Measurements from ENCODE around the gene SOX18. TPM values are rescaled to one million over a fixed set of nuclear protein-coding genes. Genes with fewer than 3 reads are reported as not detected.

The SOX18 gene
- total and polyA plus RNA-seq, 5 experiments from 2014 or later: not detected

- Mint-ChIP-seq H3K4me1 (peaks cover 14 to 23% (median 21%) of the 10 kb centered on the region in 4 donors), H3K27ac (no peak overlapping the region), H3K36me3 (peaks cover 0 to 3% (median 0%) of the 10 kb centered on the region in 3 donors), H3K9me3 (peaks cover 0 to 12% (median 0%) of the 10 kb centered on the region in 9 donors), H3K4me3 (no peak overlapping the region), H3K27me3 (peaks cover 0 to 6% (median 1%) of the 10 kb centered on the region in 5 donors)
- POLR2A ChIA-PET: no interaction called here
- no peak for DNase-seq
- no peak for ATAC-seq
Measured at GRCh38 chr20:64086801-64087200, 37.4 kb upstream of the SOX18 start.

GRCh38 chr20:64084685-64085152, 35.3 kb upstream of the SOX18 start:
- peak overlapping the region; percentile 77 to 94 (median 90) for H3K4me3 Mint-ChIP-seq
- peaks cover 0 to 12% (median 0%) of the 10 kb centered on the region in 9 donors for H3K9me3 Mint-ChIP-seq
- peaks cover 0 to 3% (median 0%) of the 10 kb centered on the region in 3 donors for H3K36me3 Mint-ChIP-seq
- POLR2A ChIA-PET: interaction anchor here (1.1 to 2.3 kb wide), 4 partner anchors 36 to 171 kb away, joined by 4 to 13 read pairs (median 8); partner anchors contain the start of genes C20orf204 and PCMTD2
- peaks cover 15 to 41% (median 36%) of the 10 kb centered on the region in 4 donors for H3K4me1 Mint-ChIP-seq
- peaks cover 0 to 6% (median 1%) of the 10 kb centered on the region in 5 donors for H3K27me3 Mint-ChIP-seq
- peak overlapping the region in 2 of 10 donors; percentile 63 to 89 for H3K27ac Mint-ChIP-seq
- DNase-seq (no peak), ATAC-seq (no peak)

- peaks cover 0 to 12% (median 0%) of the 10 kb centered on the region in 9 donors for H3K9me3 Mint-ChIP-seq
- peak within 1 kb of the TSS in 8 of 10 donors; percentile 49 to 89 (median 70) for H3K27ac Mint-ChIP-seq
- peaks cover 0 to 3% (median 0%) of the 10 kb centered on the region in 3 donors for H3K36me3 Mint-ChIP-seq
- peaks cover 17 to 42% (median 36%) of the 10 kb centered on the region in 4 donors for H3K4me1 Mint-ChIP-seq
- ATAC-seq (peak; percentile 3 to 7), DNase-seq (no peak)
- POLR2A ChIA-PET: interaction anchor here (1.1 to 2.3 kb wide), 6 partner anchors 16 to 171 kb away, joined by 4 to 13 read pairs (median 6); partner anchors contain the start of genes C20orf204, PCMTD2 and PRPF6
- H3K27me3 Mint-ChIP-seq: peaks cover 0 to 6% (median 1%) of the 10 kb centered on the region in 5 donors
- peak within 1 kb of the TSS; percentile 77 to 94 (median 90) for H3K4me3 Mint-ChIP-seq
Measured at GRCh38 chr20:64083804-64084684, 34.6 kb upstream of the SOX18 start, which contains the start of gene LKAAEAR1. LKAAEAR1 (minus strand) TSS chr20:64084398; CDS start chr20:64084219, 179 bp downstream.

- Mint-ChIP-seq H3K27ac (peak overlapping the region in 2 of 10 donors; percentile 27 to 85), H3K36me3 (peaks cover 0 to 3% (median 0%) of the 10 kb centered on the region in 3 donors), H3K4me3 (peak overlapping the region; percentile 64 to 88 (median 78)), H3K27me3 (peaks cover 0 to 6% (median 1%) of the 10 kb centered on the region in 5 donors), H3K4me1 (peaks cover 19 to 47% (median 39%) of the 10 kb centered on the region in 4 donors), H3K9me3 (peaks cover 0 to 12% (median 0%) of the 10 kb centered on the region in 9 donors)
- DNase-seq (peak in 9 of 10 donors; percentile 38 to 78 (median 62)), ATAC-seq (peak; percentile 42 to 45)
- POLR2A ChIA-PET: interaction anchor here (1.2 to 2.3 kb wide), 7 partner anchors 16 to 174 kb away, joined by 3 to 13 read pairs (median 5); partner anchors contain the start of genes PCMTD2, PRPF6 and TCEA2
Measured at GRCh38 chr20:64083378-64083803, 34.0 kb upstream of the SOX18 start.

- Mint-ChIP-seq H3K4me3 (peak overlapping the region; percentile 64 to 88 (median 78)), H3K36me3 (peaks cover 0 to 3% (median 0%) of the 10 kb centered on the region in 3 donors), H3K27ac (peak overlapping the region in 3 of 10 donors; percentile 27 to 85 (median 51)), H3K27me3 (peaks cover 0 to 6% (median 1%) of the 10 kb centered on the region in 5 donors), H3K9me3 (peaks cover 0 to 12% (median 0%) of the 10 kb centered on the region in 9 donors), H3K4me1 (peaks cover 19 to 50% (median 39%) of the 10 kb centered on the region in 4 donors)
- ATAC-seq: no peak
- POLR2A ChIA-PET: interaction anchor here (1.2 to 2.3 kb wide), 7 partner anchors 17 to 175 kb away, joined by 3 to 13 read pairs (median 5); partner anchors contain the start of genes PCMTD2, PRPF6 and TCEA2
- DNase-seq: no peak
Measured at GRCh38 chr20:64082820-64083377, 33.5 kb upstream of the SOX18 start.

- H3K9me3 Mint-ChIP-seq: peaks cover 0 to 8% (median 0%) of the 10 kb centered on the region in 9 donors
Measured at GRCh38 chr20:64082126-64082731, 32.8 kb upstream of the SOX18 start.

GRCh38 chr20:64081624-64081964, 32.2 kb upstream of the SOX18 start:
- Mint-ChIP-seq H3K9me3 (peaks cover 0 to 5% (median 0%) of the 10 kb centered on the region in 9 donors), H3K4me3 (peak overlapping the region; percentile 16 to 85 (median 69)), H3K36me3 (peaks cover 0 to 2% (median 0%) of the 10 kb centered on the region in 3 donors), H3K4me1 (peaks cover 20 to 61% (median 47%) of the 10 kb centered on the region in 4 donors), H3K27me3 (peaks cover 0 to 6% (median 1%) of the 10 kb centered on the region in 5 donors), H3K27ac (peak overlapping the region in 8 of 10 donors; percentile 20 to 90 (median 80))
- ATAC-seq: no peak
- no peak for DNase-seq
- POLR2A ChIA-PET: interaction anchor here (3.3 kb wide), 1 partner anchor 39 kb away, joined by 13 read pairs; no protein-coding TSS in a partner anchor

More at GRCh38 chr20:64082126-64082731, 32.8 kb upstream of the SOX18 start:
- H3K4me1 Mint-ChIP-seq: peaks cover 19 to 55% (median 44%) of the 10 kb centered on the region in 4 donors
- H3K27me3 Mint-ChIP-seq: peaks cover 0 to 6% (median 1%) of the 10 kb centered on the region in 5 donors
- peaks cover 0 to 3% (median 0%) of the 10 kb centered on the region in 3 donors for H3K36me3 Mint-ChIP-seq
- DNase-seq (no peak), ATAC-seq (no peak)
- H3K27ac Mint-ChIP-seq: peak overlapping the region; percentile 20 to 90 (median 80)
- POLR2A ChIA-PET: interaction anchor here (1.2 to 3.3 kb wide), 4 partner anchors 19 to 176 kb away, joined by 3 to 13 read pairs (median 4); partner anchors contain the start of genes PRPF6 and TCEA2
- peak overlapping the region; percentile 62 to 88 (median 69) for H3K4me3 Mint-ChIP-seq

GRCh38 chr20:64080813-64081623, 31.6 kb upstream of the SOX18 start:
- Mint-ChIP-seq H3K36me3 (peaks cover 0 to 4% (median 0%) of the 10 kb centered on the region in 3 donors), H3K4me1 (peaks cover 20 to 61% (median 51%) of the 10 kb centered on the region in 4 donors), H3K27me3 (peaks cover 0 to 6% (median 1%) of the 10 kb centered on the region in 5 donors), H3K4me3 (peak overlapping the region; percentile 78 to 89 (median 83)), H3K27ac (peak overlapping the region in 9 of 10 donors; percentile 81 to 96 (median 89)), H3K9me3 (peaks cover 0 to under 1% (median 0%) of the 10 kb centered on the region in 9 donors)
- ATAC-seq: no peak
- POLR2A ChIA-PET: interaction anchor here (1.2 to 4.2 kb wide), 5 partner anchors 9 to 42 kb away, joined by 3 to 38 read pairs (median 10); partner anchors contain the start of gene TCEA2
- peak in 1 of 10 donors; percentile 22 for DNase-seq

GRCh38 chr20:64080013-64080812, 30.8 kb upstream of the SOX18 start, which contains the start of gene OPRL1:
OPRL1 (plus strand) TSS chr20:64080082; CDS start chr20:64092721, 12,639 bp downstream.
- Mint-ChIP-seq H3K36me3 (peaks cover 0 to 12% (median 0%) of the 10 kb centered on the region in 3 donors), H3K27ac (peak within 1 kb of the TSS; percentile 37 to 96 (median 90)), H3K27me3 (peaks cover 0 to 3% (median 1%) of the 10 kb centered on the region in 5 donors), H3K4me3 (peak within 1 kb of the TSS; percentile 82 to 95 (median 92)), H3K9me3 (no peaks in the 10 kb centered on the region), H3K4me1 (peaks cover 23 to 68% (median 54%) of the 10 kb centered on the region in 4 donors)
- POLR2A ChIA-PET: interaction anchor here (0.6 to 4.7 kb wide), 16 partner anchors 8 to 455 kb away, joined by 3 to 47 read pairs (median 5); partner anchors contain the start of genes GMEB2, NPBWR2, PCMTD2 and PRPF6
- peak; percentile 37 to 60 for ATAC-seq
- peak in 7 of 10 donors; percentile 46 to 78 (median 60) for DNase-seq

All from naive thymus-derived CD8-positive, alpha-beta T cell (primary cell).